NCI-H2196 treated with DMSO at 0.1 percent for 48 hours (cell line): ENCODE results near the gene CCL28.
A peak's percentile ranks its signal among the peaks of the same experiment; 100 is the strongest.
"Not testable (repeated sequence)": the region's sequence is repeated elsewhere in the genome, so short reads cannot be mapped to it uniquely, and the experiment has no call there.

Source experiments
- DNase-seq: peaks from one replicate; lab custom pipeline; 2025; ENCODE audit not compliant: unreplicated experiment; lab: John Stamatoyannopoulos, UW

The CCL28 gene, protein sequence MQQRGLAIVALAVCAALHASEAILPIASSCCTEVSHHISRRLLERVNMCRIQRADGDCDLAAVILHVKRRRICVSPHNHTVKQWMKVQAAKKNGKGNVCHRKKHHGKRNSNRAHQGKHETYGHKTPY

DNA sequence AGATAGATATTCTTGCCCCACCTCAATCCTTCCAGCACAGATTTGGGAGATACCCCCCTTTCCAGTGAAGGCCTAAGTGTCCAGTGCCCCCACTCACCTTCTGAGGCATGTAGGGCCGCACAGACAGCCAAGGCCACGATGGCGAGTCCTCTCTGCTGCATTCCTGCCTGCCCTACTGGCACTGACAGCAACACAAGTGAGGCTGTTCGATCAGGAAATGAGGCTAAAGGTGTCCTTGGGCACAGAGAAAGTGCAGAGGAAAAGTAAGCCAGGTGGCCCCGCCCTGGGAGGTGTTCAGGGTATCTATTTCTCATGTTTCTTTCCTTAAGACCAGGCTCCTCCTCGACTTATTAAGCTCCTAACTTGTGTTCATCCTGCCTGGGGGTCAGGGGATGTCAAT is at the start of gene CCL28:
CCL28 (minus strand) TSS at position 236 of the 400 bp plus-strand sequence; CDS start at position 161, 75 bp downstream.
- no peak for DNase-seq

DNA sequence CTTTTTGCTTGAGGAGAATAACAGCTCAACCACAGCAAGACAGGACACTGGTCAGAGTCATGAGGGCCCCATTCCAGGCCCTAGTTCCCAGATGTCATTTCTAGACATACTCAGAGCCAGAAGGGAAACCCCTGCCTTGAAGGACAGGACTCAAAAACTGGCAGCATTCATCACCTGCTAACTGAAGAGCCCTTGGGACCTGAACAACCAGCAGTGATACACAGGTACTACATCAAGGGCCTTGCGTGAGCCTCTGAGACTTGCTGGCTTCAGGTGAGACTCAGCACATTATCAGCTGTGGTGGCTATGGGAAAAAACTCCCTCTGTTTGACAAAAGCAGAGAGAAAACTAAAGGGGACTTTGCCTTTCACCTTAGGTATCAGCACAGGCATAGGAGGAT is 48.9 kb upstream of the CCL28 start:
- no peak for DNase-seq

DNA sequence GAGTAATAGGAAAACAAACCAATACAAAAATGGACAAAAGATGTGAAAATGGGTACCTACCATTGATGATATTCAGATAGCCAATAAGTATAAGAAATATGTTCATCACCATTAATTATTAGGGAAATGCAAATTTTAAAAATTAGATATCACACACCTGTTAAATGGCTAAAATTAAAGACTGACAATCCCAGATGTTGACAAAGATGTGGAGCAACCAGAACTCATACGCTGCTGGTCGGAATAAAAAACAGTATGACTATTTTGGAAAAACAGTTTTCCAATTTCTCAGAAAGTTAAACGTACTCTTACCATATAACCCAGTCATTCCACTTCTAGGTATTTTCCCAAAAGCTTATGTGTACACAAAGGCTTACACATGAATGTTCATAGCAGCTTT is 44.4 kb upstream of the CCL28 start:
- DNase-seq, result no peak

DNA sequence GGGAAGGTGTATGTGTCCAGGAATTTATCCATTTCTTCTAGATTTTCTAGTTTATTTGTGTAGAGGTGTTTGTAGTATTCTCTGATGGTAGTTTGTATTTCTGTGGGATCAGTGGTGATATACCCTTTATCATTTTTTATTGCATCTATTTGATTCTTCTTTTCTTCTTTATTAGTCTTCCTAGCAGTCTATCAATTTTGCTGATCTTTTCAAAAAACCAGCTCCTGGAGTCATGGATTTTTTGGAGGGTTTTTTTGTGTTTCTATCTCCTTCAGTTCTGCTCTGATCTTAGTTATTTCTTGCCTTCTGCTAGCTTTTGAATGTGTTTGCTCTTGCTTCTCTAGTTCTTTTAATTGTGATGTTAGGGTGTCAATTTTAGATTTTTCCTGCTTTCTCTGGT is 29.4 kb upstream of the CCL28 start:
- not testable (repeated sequence) for DNase-seq

DNA sequence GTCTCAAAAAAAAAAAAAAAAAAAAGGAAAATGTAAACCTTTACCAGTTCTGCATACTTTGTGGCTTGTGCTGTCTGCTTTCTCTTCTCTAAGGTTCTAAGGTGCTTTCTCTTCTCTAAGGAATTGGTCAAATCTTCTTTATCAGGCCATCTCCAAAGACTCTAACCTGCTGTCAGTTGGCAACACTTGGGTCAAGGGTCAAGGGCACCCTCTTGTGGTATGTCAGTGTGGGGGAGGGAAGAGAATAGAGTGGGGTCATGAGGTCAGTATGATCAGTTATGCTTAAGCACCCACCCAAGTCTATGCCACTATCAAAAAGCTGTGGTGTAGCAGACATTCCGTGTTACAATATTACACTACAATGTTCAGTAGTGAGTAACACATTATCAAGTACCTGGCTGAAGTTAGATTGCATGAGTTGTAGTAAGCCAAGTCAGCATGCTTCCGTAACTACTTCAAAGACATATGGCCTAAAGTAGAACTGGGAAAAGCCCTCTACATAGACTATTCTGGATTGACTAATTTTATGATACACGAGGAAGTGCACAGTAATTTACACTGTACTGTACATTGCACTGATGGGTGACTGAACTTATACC is 25.0 kb upstream of the CCL28 start:
- DNase-seq, result no peak

DNA sequence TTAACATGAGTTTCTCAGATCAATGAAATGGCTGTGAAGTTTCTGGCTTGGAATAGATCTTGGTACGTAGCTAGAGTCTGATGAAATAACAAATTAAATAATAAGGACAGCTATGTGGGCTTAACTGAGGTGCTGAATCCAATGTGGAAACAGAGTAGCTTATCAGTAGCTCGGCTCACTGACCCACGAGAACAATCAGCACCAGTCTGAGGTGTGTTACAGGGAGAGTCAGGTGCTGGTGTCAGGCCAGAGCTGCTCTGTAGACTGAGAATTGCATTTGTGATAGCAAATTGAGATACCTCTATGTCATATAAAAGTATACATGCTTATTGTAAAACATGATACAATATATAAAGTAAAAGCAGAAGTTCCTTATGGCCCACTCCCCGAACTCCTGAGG is 21.2 kb upstream of the CCL28 start:
- DNase-seq, result no peak

DNA sequence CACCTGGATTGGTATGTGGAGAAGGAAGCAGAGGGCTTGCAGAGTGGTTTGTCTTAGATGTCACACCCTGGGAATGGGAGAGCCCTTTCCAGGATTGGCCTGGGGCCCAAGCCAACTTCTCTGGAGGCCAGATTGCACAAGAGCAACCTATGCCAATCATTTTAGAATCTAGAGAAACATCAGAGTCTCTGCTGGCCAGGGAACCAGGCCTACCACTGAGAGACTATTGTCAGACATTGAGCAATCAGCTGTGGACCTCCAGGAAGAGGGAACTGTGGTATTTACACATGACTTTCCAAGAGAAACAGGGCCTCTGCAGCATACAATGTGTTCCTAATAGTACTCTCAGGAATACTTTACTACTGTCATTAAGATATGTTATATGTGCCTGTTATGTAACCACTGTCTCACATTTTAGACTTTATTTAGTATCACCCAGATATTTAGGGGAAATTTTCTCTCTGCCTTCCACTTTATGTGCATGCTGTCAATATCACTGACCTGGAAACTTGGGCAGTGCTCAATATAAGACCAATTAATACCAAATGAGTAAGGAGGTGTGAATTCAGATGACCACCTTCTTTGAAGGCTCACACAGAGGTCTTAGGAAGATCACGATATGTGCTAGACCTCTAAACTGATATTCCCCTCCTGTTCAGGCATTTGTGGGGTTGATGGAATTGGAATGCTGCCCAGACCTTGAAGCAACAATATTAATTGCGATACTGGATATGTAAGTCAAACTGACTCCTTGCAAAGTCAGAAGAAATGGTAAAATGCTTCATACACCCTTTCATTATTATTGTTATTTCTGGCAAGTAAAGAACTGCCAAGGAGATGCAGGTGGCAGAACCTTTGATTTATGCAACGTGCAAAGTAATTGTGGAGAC is 20.5 kb upstream of the CCL28 start:
- DNase-seq, result peak; percentile 51

DNA sequence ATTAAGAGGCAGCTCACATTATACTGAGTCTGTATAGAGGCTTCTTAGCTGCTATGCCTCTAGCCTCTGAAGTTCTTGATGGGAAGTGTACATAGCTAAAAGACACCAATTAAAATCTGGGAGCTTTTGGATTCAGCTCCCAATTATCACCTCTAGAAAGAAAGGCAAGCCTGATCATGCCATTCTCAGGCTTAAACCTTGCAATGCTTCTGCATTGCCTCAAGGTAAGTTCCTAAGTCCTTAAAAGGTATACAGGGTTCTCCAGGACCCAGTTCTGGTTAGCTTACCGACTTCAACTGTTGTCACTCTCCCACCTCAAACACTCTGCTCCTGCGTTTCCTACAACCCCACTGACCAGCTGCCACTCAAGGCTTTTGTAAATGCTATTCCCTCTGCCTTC is 17.5 kb upstream of the CCL28 start:
- no peak for DNase-seq

DNA sequence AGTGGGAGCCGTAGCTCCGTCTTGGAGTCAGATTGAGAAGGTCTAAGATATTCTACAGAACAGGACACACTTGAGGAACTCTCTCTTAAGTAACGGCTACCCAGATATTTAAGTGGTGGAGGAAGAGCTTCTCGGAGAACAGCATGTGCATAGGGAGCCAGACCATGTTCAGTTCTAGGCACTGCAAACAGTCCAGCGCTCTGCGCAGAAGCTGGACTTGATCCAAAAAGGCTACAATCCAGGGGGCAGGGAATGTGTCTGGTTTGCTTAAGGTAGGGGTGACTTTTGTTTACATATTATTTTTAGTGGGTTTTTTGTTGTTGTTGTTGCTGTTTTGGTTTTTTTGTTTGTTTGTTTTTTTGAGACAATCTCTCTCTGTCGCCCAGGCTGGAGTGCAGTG is 16.8 kb upstream of the CCL28 start:
- no peak for DNase-seq

DNA sequence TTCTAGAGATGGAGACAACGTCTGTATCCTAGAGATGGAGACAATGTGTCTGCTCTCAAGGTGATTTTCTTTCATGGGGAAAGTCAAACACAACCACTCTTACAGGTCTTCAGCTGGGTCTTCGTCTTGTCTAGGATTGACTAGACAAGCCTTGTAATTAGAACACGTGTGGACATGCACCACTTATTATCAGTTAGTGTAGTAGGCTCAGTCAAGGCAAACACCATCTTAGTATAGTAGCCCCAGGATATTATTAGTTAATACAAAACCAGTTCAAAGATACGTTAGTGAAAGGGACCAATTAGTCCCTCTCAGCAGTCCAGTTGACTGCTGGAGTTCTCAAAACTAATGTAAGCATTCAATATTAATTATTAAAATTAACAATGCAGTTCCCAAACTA is 15.1 kb upstream of the CCL28 start:
- DNase-seq, result no peak

DNA sequence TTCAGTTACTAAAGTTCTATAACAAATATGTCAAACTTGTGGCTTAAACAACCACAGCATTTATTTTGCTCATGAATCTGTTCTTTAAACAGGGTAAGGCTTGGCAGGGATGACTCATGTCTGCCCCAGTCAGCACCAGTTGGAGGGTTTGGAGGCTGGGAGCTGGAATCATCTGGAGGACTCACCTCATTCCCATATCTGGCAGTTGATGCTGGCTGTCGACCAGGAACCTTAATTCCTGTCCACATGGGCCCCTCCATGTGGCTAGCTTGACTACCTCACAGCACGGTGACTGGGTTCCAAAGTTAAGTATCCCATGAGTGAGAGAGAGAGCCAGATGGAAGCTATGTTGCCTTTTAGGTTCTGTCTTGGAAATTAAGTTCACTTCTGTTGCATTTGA is 13.8 kb upstream of the CCL28 start:
- no peak for DNase-seq

DNA sequence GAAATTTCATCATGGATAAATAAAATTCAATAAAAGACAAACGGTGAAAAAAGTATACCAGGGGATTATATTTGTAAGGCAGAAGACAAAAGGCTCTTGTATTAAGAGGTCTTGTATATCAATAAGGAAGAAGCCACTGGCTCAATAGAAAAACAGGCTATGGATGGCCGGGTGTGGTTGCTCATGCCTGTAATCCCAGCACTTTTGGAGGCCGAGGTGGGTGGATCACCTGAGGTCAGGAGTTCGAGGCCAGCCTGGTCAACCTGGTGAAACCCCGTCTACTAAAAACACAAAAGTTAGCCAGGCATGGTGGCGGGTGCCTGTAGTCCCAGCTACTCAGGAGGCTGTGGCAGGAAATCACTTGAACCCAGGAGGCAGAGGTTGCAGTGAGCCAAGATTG is 10.9 kb upstream of the CCL28 start:
- DNase-seq, result not testable (repeated sequence)

DNA sequence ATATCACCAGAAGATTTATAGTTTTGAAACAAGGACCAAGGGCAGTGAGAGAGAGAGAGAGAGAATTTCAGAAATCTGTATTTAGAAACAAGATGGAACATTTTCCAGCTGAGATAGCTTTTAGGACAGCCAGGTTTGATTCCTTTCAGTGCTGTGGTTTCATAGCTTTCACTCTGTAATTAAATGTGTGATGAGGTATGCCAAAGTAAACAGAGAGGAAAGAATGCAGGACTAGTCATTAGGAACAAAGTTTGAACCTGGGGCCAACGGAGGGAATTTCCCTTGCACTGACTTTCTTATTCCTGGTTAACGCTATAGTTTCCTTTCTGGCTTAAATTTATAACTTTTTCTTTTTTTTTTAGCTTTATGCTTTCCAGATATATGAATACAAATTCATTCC is 10.0 kb upstream of the CCL28 start:
- peak; percentile 36 for DNase-seq

DNA sequence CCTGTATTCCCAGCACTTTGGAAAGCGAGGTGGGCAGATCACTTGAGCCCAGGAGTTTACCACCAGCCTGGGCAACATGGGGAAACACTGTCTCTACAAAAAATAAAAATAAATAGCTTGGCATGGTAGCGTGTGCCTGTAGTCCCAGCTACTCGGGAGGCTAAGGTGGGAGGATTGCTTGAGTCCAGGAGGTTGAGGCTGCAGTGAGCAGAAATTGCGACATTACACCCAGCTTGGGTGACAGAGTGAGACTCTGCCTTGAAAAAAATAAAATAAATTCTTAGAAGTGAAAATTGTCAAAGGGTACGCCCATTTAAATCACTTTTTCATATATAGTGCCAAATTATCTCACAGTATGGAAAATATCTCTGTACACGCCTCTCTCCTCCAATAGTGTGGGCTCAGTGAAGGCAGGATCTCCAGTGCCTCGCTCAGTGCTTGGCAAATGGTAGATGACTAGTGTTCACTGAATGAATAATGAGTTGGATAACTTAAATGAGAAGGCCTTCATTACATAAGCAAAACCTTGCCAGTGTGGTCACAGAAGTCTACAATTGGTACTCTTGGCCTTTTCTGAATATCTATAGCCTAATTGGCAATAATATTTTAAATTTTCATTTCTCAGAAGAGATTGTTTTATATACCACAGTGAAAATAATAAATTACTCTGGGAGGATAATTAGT is 9.4 kb upstream of the CCL28 start:
- DNase-seq, result no peak

DNA sequence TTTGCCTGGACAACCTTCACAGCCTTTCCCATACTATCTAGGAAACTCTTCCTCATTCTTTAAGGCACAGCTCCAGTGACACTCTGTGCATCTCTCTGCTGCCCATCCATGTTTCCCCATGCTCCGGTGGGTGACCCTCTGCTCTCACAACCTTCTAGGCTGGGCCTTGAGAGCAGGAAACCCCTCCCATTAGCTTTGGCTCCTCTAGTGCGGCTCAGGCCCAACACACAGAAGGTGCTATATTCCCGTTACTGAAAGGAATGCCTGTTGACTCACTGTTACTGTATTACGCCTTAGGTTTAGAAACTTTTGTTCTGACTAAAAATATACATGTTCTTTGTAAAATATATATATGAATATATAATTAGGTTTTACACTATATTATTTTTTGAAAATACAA is 8.1 kb upstream of the CCL28 start:
- no peak for DNase-seq

DNA sequence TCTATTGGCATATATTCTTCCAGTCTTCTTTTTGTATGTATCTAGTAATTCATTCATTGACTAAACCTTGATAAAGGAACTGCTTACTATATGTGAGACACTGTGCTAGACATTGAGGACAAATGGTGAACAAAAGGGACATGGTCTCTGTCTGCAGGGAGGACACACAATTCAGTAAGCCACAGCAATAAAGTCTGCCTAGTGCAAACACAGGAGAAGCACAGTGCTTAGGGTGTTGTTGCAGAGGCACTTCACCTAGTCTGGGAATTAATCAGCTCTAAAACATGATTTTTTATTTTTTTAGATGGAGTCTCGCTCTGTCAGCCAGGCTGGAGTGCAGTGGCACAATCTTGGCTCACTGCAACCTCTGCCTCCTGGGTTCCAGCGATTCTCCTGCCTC is 6.4 kb upstream of the CCL28 start:
- DNase-seq, result no peak

DNA sequence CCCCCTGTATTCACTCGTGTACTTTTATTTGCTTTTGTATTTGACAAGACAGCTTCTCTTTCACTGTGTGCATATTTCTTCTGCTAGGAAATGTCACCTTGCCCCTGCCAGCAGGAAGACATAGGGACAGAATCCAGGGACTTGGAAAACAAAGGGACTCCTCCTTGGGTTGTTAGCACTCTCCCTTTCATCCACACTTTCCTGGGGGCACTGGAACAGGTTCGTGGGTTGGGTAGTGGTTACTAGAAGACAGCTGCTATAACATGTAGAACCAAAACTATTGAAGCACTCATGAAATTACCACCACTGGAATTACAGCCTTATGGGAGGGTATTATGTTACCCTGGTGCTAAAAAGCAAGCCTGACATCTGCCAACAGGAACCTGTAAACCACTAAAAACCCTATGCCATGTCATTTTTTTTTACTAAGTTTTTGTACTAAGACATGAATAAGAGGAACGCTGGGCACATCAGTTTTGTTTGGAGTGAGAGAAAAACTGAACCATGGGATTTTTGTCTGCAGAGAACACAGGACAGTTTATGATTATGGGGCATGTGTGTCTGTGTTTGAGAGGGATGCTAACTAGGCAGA is 4.7 kb upstream of the CCL28 start:
- DNase-seq, result no peak

DNA sequence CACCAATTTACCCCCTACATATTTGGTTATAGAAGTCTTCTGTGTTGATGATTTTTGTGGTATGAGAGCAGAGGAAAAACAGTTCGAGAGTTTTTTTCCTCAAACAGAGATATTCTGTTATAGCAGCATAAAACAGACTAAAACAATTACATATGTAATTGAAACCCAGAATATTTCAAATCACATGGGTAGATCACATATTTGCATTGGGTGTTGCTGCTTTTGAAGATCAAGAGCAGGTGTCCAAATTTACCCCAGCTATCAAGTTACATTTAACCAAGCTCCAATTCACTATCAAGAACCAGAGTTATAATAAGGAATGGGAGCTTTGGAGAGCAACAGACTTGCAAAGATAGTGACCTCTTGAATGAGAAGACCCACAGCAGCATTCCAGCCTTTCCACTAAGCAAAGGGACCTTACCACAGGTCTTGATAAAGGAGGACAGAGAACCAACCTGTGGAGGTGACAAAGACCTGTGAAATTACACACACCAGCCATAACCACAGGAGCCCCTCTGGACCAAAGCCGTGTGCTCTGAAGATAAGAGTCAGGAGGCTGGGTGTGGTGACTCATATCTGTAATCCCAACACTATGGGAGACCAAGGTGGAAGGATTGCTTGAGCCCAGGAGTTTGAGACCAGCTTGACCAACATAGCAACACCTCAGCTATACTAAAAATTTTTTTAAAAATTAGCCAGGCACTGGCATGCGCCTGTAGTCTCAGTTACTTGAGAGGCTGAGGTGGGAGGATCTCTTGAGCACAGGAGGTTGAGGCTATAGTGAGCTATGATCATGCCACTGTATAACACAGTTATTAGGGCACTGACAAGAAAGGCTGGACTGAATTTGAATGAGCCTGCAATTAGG is 4.0 kb upstream of the CCL28 start:
- peak; percentile 79 for DNase-seq

DNA sequence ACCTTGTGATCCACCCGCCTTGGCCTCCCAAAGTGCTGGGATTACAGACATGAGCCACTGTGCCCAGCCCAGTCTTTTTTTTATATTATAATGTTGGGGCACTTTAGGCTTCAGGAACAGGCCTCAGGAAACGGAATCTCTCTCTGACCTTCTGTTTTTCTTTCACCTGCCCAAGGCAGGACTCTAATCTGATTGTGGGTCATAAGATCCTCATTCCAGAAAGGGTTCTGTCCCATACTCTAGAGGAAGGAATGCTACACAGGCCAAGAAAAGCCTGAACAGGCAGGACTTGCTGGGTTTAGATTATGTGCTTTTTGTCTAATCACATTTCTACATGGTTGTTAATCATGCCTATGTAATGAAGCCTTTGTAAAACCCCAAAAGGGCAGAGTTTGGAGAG is 1.8 kb upstream of the CCL28 start:
- DNase-seq, result no peak

DNA sequence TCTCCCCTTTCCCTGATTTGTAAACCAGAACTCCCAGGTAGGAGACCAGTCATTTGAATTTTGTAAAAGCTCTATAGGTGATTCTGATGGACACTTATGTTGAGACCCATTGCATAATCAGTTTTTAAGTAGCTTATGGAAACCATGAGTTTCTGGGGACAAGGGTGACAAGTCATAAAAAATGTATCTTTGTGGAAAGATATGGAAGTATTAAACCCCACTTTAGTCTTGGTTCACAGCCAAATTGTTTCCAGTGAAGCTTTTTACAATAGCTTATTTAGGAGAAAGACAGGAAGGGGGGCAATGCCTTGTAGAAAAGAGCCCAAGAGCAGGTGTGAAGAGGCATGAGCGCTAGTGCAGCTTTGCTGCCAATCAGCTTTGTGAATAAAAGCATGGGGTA is 453 bp upstream of the CCL28 start:
- no peak for DNase-seq

DNA sequence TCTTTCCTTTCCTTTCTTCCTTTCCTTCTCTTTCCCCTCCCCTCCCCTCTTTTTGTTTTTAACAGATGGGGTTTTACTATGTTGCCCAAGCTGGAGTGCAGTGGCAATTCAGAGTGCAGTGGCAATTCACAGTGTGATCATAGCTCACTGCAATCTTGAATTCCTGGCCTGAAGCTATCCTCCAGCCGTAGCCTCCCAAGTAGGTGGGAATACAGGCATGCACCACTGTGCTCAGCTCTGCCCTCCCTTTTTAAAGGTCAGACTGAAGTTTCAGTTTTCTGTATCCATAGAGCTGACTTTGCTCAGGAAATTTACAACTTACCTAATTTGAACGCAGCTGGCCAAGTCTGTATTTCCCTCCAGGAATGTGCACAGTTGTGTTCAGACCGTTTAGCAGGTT is 696 bp downstream of the CCL28 start:
- DNase-seq, result no peak
